HG03575 (cell line): ENCODE measurements around the gene EP400.
"Not testable (repeated sequence)": the region's sequence is repeated elsewhere in the genome, so short reads cannot be mapped to it uniquely, and the experiment has no call there.

Source experiments
- ATAC-seq: cut with Tn5 transposase; IDR thresholded peaks from one replicate; pipeline ENCODE4 v1.9.1; 2021; ENCODE audit not compliant: unreplicated experiment, insufficient number of reproducible peaks, low FRiP score; ENCODE audit errors: extremely low read depth

Gene EP400

DNA sequence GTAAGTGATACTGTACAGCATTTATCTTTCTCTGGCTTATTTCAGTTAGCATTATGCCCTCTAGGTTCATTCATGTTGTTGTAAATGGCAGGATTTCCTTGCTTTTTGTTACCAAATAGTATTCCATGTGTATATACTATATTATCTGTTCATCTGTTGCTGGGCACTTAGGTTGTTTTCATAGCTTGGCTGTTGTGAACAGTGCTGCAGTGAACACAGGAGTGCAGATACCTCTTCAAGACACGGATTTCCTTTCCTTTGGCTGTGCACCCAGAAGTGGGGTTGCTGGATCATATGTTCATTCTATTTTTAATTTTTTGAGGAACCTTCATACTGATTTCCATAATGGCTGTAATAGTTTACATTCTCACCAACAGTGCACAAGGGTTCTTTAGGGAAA is 21.5 kb downstream of the EP400 start:
- ATAC-seq = no peak

DNA sequence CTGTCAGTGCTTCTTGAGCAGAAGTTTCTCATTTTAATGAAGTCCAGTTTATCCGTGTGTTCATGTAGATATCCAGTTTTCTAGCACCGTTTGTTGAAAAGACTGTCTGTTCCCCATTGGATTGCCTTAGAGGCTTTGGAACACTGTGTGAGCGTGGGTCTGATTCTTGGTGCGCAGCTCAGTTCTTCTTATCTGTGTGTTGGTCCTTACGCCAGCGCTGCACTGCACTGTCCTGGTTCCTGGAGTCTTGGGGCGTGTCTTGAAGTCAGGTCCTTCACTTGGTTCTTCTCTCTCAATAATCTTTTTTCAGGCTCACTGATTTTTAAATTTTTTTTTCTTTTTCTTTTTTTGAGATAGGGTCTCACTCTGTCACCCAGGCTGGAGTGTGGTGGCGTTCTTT is 25.5 kb downstream of the EP400 start:
- no peak for ATAC-seq

DNA sequence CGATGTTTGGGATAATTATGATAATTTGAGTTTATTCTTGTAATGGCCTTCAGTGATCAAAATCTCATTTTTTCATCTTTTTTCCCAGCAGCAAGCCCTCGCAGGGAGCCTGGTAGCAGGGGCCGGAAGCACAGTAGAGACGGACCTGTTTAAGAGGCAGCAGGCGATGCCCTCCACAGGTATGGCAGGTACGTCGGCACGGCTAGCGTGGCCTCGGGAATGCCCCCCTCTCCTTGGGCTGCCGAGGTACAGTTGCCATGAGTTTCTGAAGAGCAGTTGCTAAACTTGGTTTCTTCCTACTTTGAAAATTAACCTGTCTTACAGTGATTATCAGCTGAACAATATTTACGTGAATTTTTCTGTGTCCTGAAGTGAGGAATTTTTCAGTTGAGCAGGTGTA is 29.9 kb downstream of the EP400 start:
- ATAC-seq = no peak

DNA sequence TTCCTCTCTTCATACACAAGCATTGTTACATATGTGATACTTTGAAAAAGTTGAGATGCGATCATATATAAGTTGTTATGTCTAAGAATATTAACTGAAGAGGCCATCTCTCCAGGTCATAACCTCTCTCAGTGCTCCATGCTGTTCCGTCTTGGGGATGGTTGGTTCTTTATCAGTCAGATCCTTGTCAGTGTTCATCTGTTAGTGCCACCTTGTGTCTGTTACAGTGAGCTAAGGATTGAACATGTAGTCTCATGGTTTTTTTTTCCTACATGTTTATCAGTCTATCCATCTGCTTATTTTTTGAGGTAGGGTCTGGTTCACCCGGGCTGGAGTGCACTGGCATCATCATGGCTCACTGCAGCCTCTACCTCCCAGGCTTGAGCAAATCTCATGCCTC is 30.5 kb downstream of the EP400 start:
- no peak for ATAC-seq

DNA sequence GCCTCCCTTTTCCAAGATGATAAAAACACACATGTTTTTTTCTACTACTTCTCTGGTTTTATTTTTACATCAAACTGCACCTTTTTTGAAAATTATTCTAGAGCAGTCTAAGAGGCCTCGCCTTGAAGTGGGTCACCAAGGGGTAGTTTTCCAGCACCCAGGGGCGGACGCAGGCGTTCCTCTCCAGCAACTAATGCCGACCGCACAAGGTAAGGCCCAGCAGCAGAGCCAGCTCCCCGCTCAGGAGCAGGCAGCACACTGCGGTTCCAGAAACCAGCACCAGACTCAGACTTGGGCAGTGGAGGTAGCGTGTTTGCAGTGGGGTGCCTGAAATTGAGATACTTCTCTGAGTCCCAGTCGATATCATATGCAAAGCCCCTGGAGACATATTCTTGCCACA is 31.6 kb downstream of the EP400 start:
- no peak for ATAC-seq

DNA sequence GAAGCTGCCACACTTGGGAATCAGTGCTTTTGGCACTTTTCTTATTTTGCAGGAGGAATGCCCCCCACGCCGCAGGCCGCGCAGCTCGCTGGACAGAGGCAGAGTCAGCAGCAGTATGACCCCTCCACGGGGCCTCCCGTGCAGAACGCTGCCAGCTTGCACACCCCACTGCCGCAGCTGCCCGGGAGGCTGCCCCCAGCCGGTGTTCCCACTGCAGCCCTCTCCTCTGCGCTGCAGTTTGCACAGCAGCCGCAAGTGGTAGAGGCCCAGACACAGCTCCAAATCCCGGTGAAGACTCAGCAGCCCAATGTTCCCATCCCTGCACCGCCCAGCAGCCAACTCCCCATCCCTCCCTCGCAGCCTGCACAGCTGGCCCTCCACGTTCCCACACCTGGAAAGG is 32.3 kb downstream of the EP400 start:
- ATAC-seq = no peak

DNA sequence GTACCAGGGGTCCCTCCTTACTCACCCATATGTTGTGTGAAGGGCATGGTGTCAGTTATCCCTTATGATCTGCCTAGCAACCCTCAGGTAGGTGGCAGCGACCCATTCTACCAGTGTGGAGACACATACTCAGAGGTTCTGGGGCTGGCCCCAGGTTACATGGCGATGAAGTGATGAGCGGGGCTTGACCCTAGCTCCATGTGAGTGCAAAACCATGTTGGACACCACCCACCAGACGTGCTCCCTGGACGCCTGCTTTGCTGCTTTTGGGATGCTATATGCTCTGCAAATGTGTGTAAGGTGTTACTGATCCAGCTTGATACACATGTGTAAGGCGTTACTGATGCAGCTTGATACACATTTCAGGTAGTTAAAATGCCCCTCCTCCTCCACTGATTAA is 33.3 kb downstream of the EP400 start:
- ATAC-seq = no peak

DNA sequence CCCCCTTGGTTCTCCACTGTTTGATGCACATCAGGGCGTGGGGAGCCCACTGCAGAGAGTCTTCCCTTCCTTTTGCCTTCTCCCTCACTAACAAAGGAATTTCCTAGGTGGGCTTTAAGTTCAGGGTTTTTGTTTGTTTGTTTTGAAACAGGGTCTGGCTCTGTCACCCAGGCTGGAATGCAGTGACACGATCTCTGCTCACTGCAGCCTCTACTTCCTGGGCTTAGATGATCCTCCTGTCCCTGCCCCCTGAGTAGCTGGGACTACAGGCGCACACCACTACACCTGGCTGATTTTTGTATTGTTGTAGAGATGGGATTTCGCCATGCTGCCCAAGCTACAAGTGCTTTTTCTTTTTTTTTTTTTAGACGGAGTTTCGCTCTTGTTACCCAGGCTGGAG is 33.8 kb downstream of the EP400 start:
- ATAC-seq = no peak

DNA sequence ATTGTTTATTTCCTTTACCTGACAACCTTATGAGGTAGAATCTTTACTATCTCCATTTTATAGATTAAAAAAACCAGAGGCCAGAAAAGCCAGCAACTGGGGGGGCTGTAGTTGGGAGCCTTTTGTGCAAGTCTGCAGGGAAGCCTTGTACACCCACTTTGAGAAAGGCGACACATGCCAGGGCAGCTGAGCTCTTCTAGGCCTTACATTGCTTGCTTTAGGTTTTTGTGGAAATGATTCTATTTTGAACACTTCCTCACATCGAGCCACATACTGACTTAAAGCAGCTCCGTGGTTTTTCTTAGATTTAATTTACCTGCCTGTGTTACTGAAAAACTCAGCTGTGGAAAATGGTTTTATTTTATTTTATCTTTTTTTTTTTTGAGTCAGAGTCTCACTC is 34.6 kb downstream of the EP400 start:
- ATAC-seq = no peak

DNA sequence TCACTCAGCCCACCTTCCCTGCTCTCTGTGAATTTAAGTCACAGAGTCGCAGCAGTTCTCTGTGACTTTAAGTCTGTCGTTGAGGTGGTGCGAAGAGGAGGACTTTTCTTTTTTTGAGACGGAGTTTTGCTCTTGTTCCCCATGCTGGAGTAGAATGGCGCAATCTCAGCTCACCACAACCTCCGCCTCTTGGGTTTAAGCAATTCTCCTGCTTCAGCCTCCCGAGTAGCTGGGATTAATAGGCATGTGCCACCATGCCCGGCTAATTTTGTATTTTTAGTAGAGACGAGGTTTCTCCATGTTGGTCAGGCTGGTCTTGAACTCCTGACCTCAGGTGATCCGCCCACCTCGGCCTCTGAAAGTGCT is 35.8 kb downstream of the EP400 start:
- not testable (repeated sequence) for ATAC-seq

DNA sequence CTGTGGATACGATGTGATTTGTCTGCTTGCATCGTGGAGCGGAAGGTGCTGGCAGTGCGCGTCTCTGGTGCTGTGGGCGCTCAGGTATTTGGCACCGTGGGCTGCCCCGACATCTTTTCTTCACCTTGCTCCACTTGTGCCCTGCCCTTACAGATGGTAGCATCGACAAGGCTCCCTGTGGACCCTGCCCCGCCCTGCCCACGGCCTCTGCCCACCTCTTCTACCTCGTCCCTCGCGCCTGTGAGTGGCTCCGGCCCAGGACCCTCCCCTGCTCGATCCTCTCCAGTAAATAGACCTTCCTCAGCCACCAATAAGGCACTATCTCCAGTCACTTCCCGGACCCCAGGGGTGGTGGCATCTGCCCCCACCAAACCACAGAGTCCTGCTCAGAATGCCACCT is 36.6 kb downstream of the EP400 start:
- ATAC-seq = no peak

DNA sequence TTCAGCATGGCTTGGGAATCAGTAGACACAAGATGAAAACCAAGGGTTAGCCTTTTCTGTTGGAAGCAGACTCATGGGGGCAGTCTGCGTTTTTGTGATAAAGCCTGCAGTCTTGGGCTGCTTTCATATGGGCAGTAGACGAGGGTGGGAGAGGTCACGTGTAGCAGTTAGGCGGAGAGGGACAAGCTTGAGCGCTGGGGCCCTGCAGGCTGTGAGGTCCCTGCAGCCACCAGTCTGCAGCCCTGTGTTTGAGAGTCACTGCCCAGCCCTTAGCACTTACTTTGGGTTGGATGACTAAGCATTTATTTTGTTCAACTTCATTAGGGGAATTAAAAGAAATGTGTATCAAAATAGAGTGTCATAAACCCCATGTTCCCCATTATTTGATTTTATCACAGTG is 37.2 kb downstream of the EP400 start:
- ATAC-seq = no peak

DNA sequence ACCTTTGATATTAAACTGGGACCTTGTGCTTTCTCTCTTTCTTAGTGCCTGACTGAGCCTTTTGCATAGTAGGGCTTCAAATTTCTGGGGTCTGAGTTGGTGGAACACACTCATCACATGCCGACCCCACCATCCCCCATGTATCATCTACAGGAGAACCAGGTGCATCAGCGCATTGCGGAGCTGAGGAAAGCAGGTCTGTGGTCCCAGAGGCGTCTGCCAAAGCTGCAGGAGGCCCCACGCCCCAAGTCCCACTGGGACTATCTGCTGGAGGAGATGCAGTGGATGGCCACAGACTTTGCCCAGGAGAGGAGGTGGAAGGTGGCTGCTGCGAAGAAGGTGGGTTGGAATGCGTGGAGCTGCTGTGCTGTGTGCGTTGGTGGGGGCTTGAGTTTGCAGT is 37.8 kb downstream of the EP400 start:
- ATAC-seq = no peak

DNA sequence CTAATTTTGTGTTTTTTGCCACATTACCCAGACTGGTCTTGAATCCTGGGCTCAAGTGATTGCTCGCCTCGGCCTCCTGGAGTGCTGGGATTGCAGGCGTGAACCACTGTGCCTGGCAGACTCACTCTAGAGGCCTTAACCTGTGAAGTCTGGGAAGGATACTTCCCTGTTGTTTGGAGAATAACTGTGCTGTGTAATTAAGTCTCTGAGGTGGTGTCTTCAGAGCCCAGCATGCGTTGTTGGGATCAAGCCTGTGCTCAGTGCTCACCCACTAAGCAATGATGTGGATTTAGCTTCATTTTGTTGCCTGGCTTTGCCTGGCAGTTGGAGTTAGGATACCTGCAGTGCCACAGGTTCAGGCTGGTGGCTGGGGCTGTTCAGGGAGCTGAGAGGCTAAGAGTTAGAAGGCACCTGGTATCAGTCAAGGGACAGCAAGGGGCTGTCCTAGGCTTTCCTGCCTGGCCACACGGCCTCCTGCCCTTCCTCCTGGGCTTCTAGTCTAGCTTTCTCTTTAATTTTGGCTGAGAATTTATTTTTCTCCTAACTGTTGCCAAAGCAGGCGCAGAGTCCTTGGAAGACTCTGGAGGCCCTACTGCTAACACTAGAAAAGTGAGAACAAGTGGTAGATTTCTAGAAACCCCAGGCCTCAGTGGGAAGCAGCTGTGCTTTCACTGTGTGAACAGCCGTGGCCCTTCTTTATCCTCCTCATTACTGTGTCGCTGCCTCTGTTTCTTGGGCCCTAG is 38.5 kb downstream of the EP400 start:
- ATAC-seq = no peak

DNA sequence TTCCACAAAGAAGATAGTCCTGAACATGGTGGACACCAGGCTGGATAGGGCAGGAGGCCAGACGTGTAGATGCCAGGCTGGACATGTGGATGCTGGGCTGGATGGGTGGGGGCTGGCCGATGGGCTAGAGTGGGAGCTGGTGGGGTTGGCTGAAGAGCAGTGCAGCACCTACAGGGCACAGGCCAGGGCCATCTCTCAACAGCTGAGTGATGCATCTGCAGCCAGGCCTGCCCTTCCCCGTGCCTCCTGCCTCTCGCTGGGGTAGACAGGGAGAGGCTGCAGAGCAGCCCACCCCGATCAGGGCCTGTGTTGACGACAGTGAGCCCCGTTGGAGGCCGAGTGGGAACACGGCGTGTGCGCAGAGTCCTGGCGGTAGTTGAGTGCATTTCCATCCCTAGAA is 39.3 kb downstream of the EP400 start:
- ATAC-seq = no peak

DNA sequence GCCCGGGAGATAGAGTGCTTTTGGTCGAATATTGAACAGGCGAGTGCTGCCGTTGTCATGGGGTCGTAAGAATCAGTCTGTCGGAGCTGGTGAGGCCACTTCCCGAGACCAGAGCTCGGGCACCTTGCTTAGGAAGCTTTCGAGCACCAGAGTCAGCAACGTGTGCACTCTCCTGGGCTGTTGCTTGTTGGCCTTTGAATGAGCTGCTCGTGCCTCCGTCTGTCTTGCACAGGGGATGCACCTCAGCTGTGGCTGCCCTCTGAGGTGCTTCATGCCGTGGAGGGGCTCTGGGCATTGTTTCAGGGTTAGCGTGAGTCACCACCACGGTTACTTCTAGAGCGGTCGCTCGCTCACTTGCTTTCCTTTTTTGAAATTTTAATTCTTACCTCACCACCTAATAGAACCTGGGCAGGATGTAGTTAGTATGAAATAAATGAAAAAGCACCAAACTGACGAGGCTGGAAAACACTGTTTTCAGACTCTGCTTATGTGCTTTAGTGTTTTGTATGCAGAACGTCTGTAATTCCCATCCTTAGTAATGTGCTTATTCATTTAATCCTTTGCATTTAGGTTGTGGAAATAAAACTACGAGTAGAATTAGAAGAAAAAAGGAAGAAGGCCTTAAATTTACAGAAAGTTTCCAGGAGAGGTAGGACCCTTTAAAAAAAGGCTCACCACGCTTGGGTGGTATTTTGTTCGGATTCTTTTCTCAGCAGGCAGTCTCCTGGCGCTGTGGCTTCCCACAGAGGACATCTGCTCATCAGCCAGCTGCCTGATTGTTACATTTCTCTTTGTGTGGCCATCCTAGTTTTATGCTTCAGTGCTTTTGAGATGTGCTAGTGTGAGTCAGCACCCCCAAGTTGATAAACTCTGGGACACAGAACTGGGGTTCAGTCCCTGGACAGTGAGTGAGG is 40.6 kb downstream of the EP400 start:
- ATAC-seq = no peak

DNA sequence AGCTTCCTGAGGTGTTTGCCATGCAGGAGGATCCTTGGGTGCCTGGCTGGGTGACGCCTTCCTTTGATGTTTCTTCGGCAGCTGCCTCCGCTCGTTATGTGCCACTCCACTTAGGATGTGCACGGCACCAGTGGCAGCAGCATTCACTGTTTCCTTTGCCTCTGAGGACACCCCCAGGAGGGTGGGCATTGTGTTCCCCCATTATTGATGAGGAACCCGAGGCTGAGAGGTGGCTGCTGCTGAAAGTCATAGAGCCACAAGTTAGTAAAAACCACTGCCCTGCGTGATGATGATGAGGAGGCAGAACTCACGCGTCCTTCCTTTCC is 41.2 kb downstream of the EP400 start:
- ATAC-seq = no peak

DNA sequence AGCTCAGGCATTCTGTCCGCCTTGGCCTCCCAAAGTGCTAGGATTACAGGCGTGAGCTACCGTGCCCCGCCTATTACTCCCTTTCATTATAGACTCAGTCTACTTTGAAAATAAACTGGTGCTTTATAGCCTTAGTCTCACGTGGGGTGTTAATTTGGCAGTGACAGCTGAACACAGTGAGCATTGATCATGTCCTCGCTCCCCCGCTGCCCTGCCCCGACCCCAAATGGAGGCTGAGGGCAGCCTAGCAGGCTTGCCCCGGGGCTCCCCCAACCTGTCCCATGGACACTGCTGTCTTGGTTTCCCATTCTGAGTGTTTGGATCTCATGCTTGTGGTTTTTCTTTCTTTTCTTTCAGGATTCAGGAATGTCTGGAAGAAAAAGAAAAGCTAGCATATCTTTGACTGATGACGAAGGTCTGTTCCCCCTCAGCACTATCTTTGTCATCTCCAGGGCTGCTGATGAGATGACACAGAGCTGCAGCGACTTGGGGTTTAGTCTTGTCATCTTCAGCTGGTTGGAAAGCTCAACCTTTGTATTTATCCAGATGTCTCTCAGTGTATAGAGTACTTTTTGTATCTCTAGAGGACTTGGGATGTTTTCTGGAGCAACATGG is 42.2 kb downstream of the EP400 start:
- no peak for ATAC-seq

DNA sequence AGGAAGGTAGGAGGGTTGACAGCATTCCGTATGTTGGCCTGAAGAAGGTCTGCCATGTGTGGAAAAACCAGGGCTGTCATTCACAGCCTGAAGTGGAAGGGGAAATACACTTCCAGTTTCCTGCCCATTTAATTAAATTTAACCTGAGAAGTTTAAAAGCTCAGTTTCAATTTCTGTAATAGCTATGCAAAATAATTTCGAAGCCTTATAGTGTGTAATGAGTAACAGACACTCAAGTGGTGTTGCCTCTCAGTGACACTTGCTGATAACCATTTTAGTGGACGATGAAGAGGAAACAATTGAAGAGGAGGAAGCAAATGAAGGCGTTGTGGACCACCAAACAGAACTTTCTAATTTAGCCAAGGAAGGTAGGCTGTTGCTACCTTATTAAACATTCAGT is 44.8 kb downstream of the EP400 start:
- no peak for ATAC-seq

DNA sequence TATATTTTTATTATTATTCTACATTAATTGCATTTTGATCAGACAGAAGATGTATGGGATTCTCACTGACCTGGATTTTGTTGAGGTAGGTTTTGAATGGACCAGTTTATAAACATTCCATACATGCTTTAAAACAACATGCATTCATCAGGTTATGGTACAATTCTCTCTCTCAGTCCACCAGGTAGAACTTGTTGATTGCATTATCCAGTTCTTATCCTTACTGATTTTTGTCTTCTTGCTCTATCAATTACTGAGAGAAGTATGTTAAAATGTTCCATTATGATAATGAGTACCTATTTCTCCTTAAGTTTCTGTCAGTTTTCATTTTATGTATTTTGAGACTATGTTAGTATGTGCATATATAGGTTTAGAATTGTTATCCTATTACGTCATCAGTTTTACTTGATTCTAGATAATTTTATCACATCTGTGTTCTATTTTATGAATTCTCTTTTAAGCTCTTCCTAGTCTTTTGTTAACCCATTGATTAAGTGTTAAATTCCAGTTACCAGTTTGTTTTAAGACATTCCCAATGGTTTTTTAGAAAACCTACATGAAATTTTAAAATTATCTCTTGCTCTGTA is 50.6 kb downstream of the EP400 start:
- ATAC-seq = no peak
